Neuronal stem cell (in vitro differentiated cells): ENCODE results near the gene DEGS2.

Source experiments
- DNase-seq: peaks from one replicate; pipeline ENCODE4 v3.0.0-alpha.2; 2013; ENCODE audit warnings: low spot score
- H2AFZ ChIP-seq: one replicate; pipeline ENCODE4 v1.6.1; 2013; ENCODE audit warnings: mild to moderate bottlenecking, low read length, inconsistent platforms
- H2AK5ac ChIP-seq: 2 replicates; pipeline ENCODE4 v1.6.1; 2013; ENCODE audit warnings: low read depth, mild to moderate bottlenecking, inconsistent platforms, low read length, moderate library complexity, mixed read lengths
- H2BK120ac ChIP-seq: 2 replicates; pipeline ENCODE4 v1.6.1; 2013; ENCODE audit warnings: low read depth, mild to moderate bottlenecking, inconsistent platforms, low read length, moderate library complexity, mixed read lengths
- H2BK12ac ChIP-seq: one replicate; pipeline ENCODE4 v1.6.1; 2013; ENCODE audit warnings: low read length, inconsistent platforms
- H2BK15ac ChIP-seq: 2 replicates; pipeline ENCODE4 v1.6.1; 2013; ENCODE audit warnings: mild to moderate bottlenecking, low read length, inconsistent platforms, mixed read lengths
- H2BK5ac ChIP-seq: one replicate; pipeline ENCODE4 v1.6.1; 2013; ENCODE audit warnings: inconsistent platforms, mild to moderate bottlenecking, low read length, moderate library complexity
- H3K14ac ChIP-seq: one replicate; pipeline ENCODE4 v1.6.1; 2013; ENCODE audit warnings: low read length, inconsistent platforms
- H3K18ac ChIP-seq: 2 replicates; pipeline ENCODE4 v1.6.1; 2013; ENCODE audit warnings: low read length, inconsistent platforms
- H3K23ac ChIP-seq: 2 replicates; pipeline ENCODE4 v1.6.1; 2013; ENCODE audit warnings: low read depth, mild to moderate bottlenecking, mixed read lengths, low read length, inconsistent platforms; ENCODE audit not compliant: poor library complexity
- H3K27ac ChIP-seq: replicated peaks from 3 replicates; pipeline ENCODE4 v1.5.1; 2013; ENCODE audit warnings: low read length, inconsistent platforms
- H3K27me3 ChIP-seq, 3 experiments: 2 replicates each; pipeline ENCODE4 v1.6.1; 2013; ENCODE audit warnings: low read length in 3 of 3, mild to moderate bottlenecking in 2 of 3, inconsistent platforms in 1 of 3, low read depth in 1 of 3, mixed read lengths in 1 of 3, moderate library complexity in 1 of 3; ENCODE audit not compliant: control insufficient read depth in 3 of 3, insufficient read depth in 3 of 3
- H3K36me3 ChIP-seq, 2 donors: replicated peaks in 1 of 2; 2 replicates each; pipeline ENCODE4 v1.6.1; 2013; ENCODE audit warnings: low read length in 2 of 2; ENCODE audit not compliant: control insufficient read depth in 2 of 2, insufficient read depth in 2 of 2
- H3K4ac ChIP-seq: 2 replicates; pipeline ENCODE4 v1.6.1; 2013; ENCODE audit warnings: inconsistent platforms, mild to moderate bottlenecking, low read length, moderate library complexity
- H3K4me1 ChIP-seq, 2 donors: 1 replicate in 1 of 2; 2 replicates in 1 of 2; pipeline ENCODE4 v1.6.1; 2013; ENCODE audit warnings: low read length in 2 of 2, low read depth in 1 of 2; ENCODE audit not compliant: control insufficient read depth in 2 of 2, insufficient read depth in 1 of 2
- H3K4me2 ChIP-seq: one replicate; pipeline ENCODE4 v1.6.1; 2013; ENCODE audit warnings: mild to moderate bottlenecking, low read length, inconsistent platforms; ENCODE audit not compliant: insufficient read depth, poor library complexity, severe bottlenecking
- H3K4me3 ChIP-seq, 2 donors: 2 replicates each; pipeline ENCODE4 v1.5.1; 2013; ENCODE audit warnings: low read length in 2 of 2, mild to moderate bottlenecking in 2 of 2, inconsistent platforms in 1 of 2, moderate library complexity in 1 of 2
- H3K79me1 ChIP-seq: one replicate; pipeline ENCODE4 v1.6.1; 2013; ENCODE audit warnings: low read depth, mild to moderate bottlenecking, inconsistent platforms, low read length, moderate library complexity
- H3K9ac ChIP-seq: one replicate; pipeline ENCODE4 v1.6.1; 2013; ENCODE audit warnings: mild to moderate bottlenecking, low read depth, low read length, inconsistent platforms; ENCODE audit not compliant: poor library complexity
- H3K9me3 ChIP-seq, 2 donors: replicated peaks in 1 of 2; 2 replicates each; pipeline versions ENCODE3 to v1.6.1; 2013; ENCODE audit warnings: low read length in 2 of 2, mild to moderate bottlenecking in 2 of 2, inconsistent platforms in 1 of 2, low read depth in 1 of 2, mixed read lengths in 1 of 2, moderate library complexity in 1 of 2; ENCODE audit not compliant: control insufficient read depth in 2 of 2, insufficient read depth in 1 of 2
- H4K8ac ChIP-seq: one replicate; pipeline ENCODE4 v1.6.1; 2013; ENCODE audit warnings: low read depth, mild to moderate bottlenecking, inconsistent platforms, low read length, moderate library complexity
- H4K91ac ChIP-seq: one replicate; pipeline ENCODE4 v1.6.1; 2013; ENCODE audit warnings: low read length, low read depth, mild to moderate bottlenecking, inconsistent platforms; ENCODE audit not compliant: poor library complexity
- WGBS, 2 donors: extraction: QIAGEN DNeasy Blood & Tissue Kit; methylation state at CpG; one replicate each; pipeline ENCODE4 v1.1.7; 2013; ENCODE audit warnings: missing lambda C conversion rate in 2 of 2, mixed read lengths in 1 of 2; ENCODE audit not compliant: insufficient read length in 2 of 2, insufficient replicate concordance in 1 of 2; ENCODE audit errors: extremely low coverage in 2 of 2; 5-methylcytosine and 5-hydroxymethylcytosine counted together

DEGS2 gene

DNA sequence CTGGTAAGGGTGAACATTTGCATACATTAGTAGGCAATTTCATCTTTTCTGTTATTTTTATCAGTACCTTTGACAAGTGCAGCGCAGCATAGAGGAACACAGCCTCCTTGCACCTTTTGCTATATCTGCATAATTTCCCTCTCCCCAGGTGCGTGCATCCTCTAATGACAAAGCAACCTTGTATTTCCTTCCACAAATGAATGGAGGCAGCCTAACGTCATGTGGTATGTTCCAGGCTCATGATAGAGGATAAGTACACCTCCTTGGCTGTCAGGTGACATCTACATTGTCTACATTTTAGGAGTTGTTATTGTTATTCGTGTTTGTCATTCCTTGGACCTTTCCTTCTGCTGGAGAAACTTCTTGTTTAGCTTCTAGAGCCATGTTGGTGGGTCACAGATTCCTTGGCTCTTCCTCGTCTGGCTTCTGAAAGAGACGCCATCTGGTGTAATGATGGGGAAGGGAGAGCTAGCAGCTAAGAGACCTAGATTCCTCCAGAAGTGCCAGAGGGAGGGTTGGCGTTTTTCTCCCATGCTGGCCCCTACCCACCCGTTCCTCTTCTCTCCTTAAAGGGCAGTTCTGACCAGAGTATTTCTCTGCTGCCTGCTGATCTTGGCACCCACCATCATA, 57.2 kb downstream of the DEGS2 start:
- Histone ChIP-seq H2AFZ (no peak overlapping the region), H4K8ac (no peak overlapping the region), H3K79me1 (peaks cover 7% of the 10 kb centered on the region), H2AK5ac (no peak overlapping the region), H4K91ac (no peak overlapping the region), H3K14ac (no peak overlapping the region), H2BK12ac (no peak overlapping the region), H3K27ac (no peak overlapping the region), H2BK15ac (no peak overlapping the region), H3K4me2 (no peak overlapping the region), H3K23ac (no peak overlapping the region), H3K4me1 (peaks cover 0 to 2% of the 10 kb centered on the region in 2 donors), H3K18ac (no peak overlapping the region), H3K9me3 (no peaks in the 10 kb centered on the region), H3K4ac (no peak overlapping the region), H2BK120ac (no peak overlapping the region), H3K36me3 (peaks cover 15 to 49% of the 10 kb centered on the region in 2 donors), H2BK5ac (no peak overlapping the region), H3K4me3 (no peak overlapping the region), H3K27me3 (no peaks in the 10 kb centered on the region), H3K9ac (no peak overlapping the region)
- WGBS, 2 donors = no CpG with 5 or more reads among the region's 8 CpGs
- DNase-seq = no peak

GRCh38 chr14:100100032-100100703, 59.3 kb downstream of the DEGS2 start:
- Histone ChIP-seq H3K23ac (no peak overlapping the region), H3K9me3 (no peaks in the 10 kb centered on the region), H3K36me3 (peaks cover 14 to 53% of the 10 kb centered on the region in 2 donors), H3K4ac (no peak overlapping the region), H3K27ac (no peak overlapping the region), H3K79me1 (peaks cover 4% of the 10 kb centered on the region), H4K8ac (no peak overlapping the region), H2BK120ac (no peak overlapping the region), H3K18ac (no peak overlapping the region), H2AK5ac (no peak overlapping the region), H2AFZ (no peak overlapping the region), H3K4me3 (no peak overlapping the region), H3K4me2 (no peak overlapping the region), H2BK15ac (no peak overlapping the region), H3K9ac (no peak overlapping the region), H3K4me1 (peaks cover 0 to 2% of the 10 kb centered on the region in 2 donors), H3K27me3 (no peaks in the 10 kb centered on the region), H3K14ac (no peak overlapping the region), H4K91ac (no peak overlapping the region), H2BK5ac (no peak overlapping the region), H2BK12ac (no peak overlapping the region)
- WGBS, 2 donors = no CpG with 5 or more reads among the region's 14 CpGs
- DNase-seq = no peak

DNA sequence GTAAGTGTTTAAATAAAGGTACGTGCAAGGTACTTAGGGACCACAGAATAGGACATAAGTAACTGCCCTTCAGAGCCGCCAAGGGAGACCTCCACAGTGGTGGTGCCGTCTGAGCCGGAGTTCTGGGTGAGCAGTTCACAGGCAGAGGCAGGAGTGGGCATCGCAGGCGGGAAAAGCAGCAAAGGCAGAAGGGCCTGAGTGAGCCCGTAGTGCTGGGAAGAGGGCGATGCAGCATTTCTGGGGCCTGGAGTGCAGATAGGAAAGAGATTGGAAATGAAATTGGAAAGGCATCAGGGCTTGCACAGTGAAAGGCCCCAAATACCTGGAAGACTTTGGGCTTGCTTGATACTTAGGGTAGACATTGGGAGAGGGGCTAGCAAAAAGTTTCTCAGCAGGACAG, 61.3 kb downstream of the DEGS2 start:
- H3K9me3 ChIP-seq = no peaks in the 10 kb centered on the region
- H3K4ac ChIP-seq = no peak overlapping the region
- no peak overlapping the region for H2BK15ac ChIP-seq
- no peak overlapping the region for H4K91ac ChIP-seq
- H3K4me3 ChIP-seq = no peak overlapping the region
- H3K18ac ChIP-seq = no peak overlapping the region
- peaks cover 0 to 2% of the 10 kb centered on the region in 2 donors for H3K4me1 ChIP-seq
- no peak overlapping the region for H2BK5ac ChIP-seq
- no peak overlapping the region for H4K8ac ChIP-seq
- H3K27me3 ChIP-seq = no peaks in the 10 kb centered on the region
- peaks cover 16 to 57% of the 10 kb centered on the region in 2 donors for H3K36me3 ChIP-seq
- no peak overlapping the region for H3K9ac ChIP-seq
- no peak overlapping the region for H2AFZ ChIP-seq
- H3K23ac ChIP-seq = no peak overlapping the region
- H3K27ac ChIP-seq = no peak overlapping the region
- H3K79me1 ChIP-seq = peaks cover 2% of the 10 kb centered on the region
- H2AK5ac ChIP-seq = no peak overlapping the region
- H3K4me2 ChIP-seq = no peak overlapping the region
- H2BK12ac ChIP-seq = no peak overlapping the region
- H3K14ac ChIP-seq = no peak overlapping the region
- DNase-seq = no peak
- no peak overlapping the region for H2BK120ac ChIP-seq
- WGBS, 2 donors = no CpG with 5 or more reads among the region's 8 CpGs

GRCh38 chr14:100096656-100097055, 62.8 kb downstream of the DEGS2 start:
- WGBS, 2 donors = no CpG with 5 or more reads among the region's 3 CpGs

More at GRCh38 chr14:100096656-100097055, 62.8 kb downstream of the DEGS2 start:
- no peak overlapping the region for H3K9ac ChIP-seq
- no peak overlapping the region for H3K4ac ChIP-seq
- no peak overlapping the region for H3K14ac ChIP-seq
- no peak overlapping the region for H3K4me3 ChIP-seq
- H2BK12ac ChIP-seq = no peak overlapping the region
- H3K27ac ChIP-seq = no peak overlapping the region
- H3K23ac ChIP-seq = no peak overlapping the region
- H3K4me1 ChIP-seq = no peaks in the 10 kb centered on the region
- H3K36me3 ChIP-seq = peaks cover 12 to 62% of the 10 kb centered on the region in 2 donors
- no peak for DNase-seq
- H2AFZ ChIP-seq = no peak overlapping the region
- H3K9me3 ChIP-seq = no peaks in the 10 kb centered on the region
- no peak overlapping the region for H2AK5ac ChIP-seq
- no peak overlapping the region for H2BK15ac ChIP-seq
- no peak overlapping the region for H4K8ac ChIP-seq
- H2BK120ac ChIP-seq = no peak overlapping the region
- H3K27me3 ChIP-seq = no peaks in the 10 kb centered on the region
- H3K79me1 ChIP-seq = peaks cover 2% of the 10 kb centered on the region
- H2BK5ac ChIP-seq = no peak overlapping the region
- no peak overlapping the region for H3K4me2 ChIP-seq
- H4K91ac ChIP-seq = no peak overlapping the region
- no peak overlapping the region for H3K18ac ChIP-seq
